ENCODE data around the gene SPATS2.

- TF ChIP-seq CTCF (IDR thresholded peaks at IDR 0.05; ENCODE audit: low read depth, low read length, poor library complexity, severe bottlenecking) = no peak
- no peak for TF ChIP-seq EZH2phosphoT487 (IDR thresholded peaks at IDR 0.05; ENCODE audit: borderline replicate concordance, low read length)
Observed at GRCh38 chr12:49334226-49334625, 33.0 kb upstream of the SPATS2 start.
